Aorta (tissue), 5 donors: ENCODE measurements around the gene CFAP45. TPM values are rescaled to one million over a fixed set of nuclear protein-coding genes. Genes with fewer than 3 reads are reported as not detected.
A peak's percentile ranks its signal among the peaks of the same experiment; 100 is the strongest.

Source experiments
- ATAC-seq: fragments of 200-7000 bp; cut with Tn5 transposase; one replicate; pipeline ENCODE4 v1.9.1; 2022; ENCODE audit warnings: moderate library complexity; ENCODE audit not compliant: low FRiP score
- DNase-seq, 2 donors: peaks; one replicate each; pipeline ENCODE4 v3.0.0-alpha.2; 2020
- H3K27ac ChIP-seq, 2 donors: one replicate each; pipeline ENCODE4 v1.5.1; 2013; ENCODE audit warnings: low read length in 2 of 2, mild to moderate bottlenecking in 2 of 2, moderate library complexity in 2 of 2, control low read depth in 1 of 2, inconsistent platforms in 1 of 2, low read depth in 1 of 2
- H3K27me3 ChIP-seq, 2 donors: one replicate each; pipeline ENCODE4 v1.6.1; 2013; ENCODE audit warnings: control low read depth in 1 of 2, low read length in 1 of 2, mild to moderate bottlenecking in 1 of 2, moderate library complexity in 1 of 2; ENCODE audit not compliant: insufficient read depth in 2 of 2, control insufficient read depth in 1 of 2
- H3K36me3 ChIP-seq, 2 donors: one replicate each; pipeline ENCODE4 v1.6.1; 2013; ENCODE audit warnings: control low read depth in 1 of 2, low read length in 1 of 2, mild to moderate bottlenecking in 1 of 2; ENCODE audit not compliant: insufficient read depth in 2 of 2, control insufficient read depth in 1 of 2
- H3K4me1 ChIP-seq, 2 donors: one replicate each; pipeline ENCODE4 v1.6.1; 2013; ENCODE audit warnings: low read length in 2 of 2, control low read depth in 1 of 2, mild to moderate bottlenecking in 1 of 2, moderate library complexity in 1 of 2; ENCODE audit not compliant: insufficient read depth in 2 of 2, control insufficient read depth in 1 of 2
- H3K4me3 ChIP-seq, 2 donors: one replicate each; pipeline ENCODE4 v1.5.1; 2013; ENCODE audit warnings: low read length in 2 of 2, control low read depth in 1 of 2, mild to moderate bottlenecking in 1 of 2
- H3K9me3 ChIP-seq: one replicate; pipeline ENCODE4 v1.6.1; 2013; ENCODE audit warnings: mild to moderate bottlenecking, low read length; ENCODE audit not compliant: control insufficient read depth
- WGBS, 2 donors: extraction: QIAGEN DNeasy Blood & Tissue Kit; methylation state at CpG; one replicate each; pipeline ENCODE4 v1.1.7; 2013; 5-methylcytosine and 5-hydroxymethylcytosine counted together
- intact Hi-C, 2 donors: fragments of 100-400 bp; cut with DNase I; formaldehyde crosslinking; loops; one replicate each; pipeline versions ENCODE4 v1.14.2 to v1.15.0; 2022
- polyA plus RNA-seq, 2 donors: library from polyadenylated mRNA; stranded (reverse); fragments of 200-250 nt; gene quantifications; one replicate each; pipeline ENCODE4 v1.2.3, GENCODE V29; 2013
- total RNA-seq, 2 donors: library from RNA; stranded (reverse); fragmentation: NEBNext Ultra II Directional; extraction: Animal tissue kit (Norgen Biotek cat#: 25700); gene quantifications; one replicate each; pipeline ENCODE4 v1.2.1, GENCODE V29; 2021
- donor health status: healthy with polysubstance abuse.
- donor health status: Bipolar disorder and iron deficiency.
- donor health status: DM: no; HTN: no; CAD: no.
- donor health status: DM: no; HTN: no; CAD: no.
- donor health status: DM: yes; HTN: yes; CAD: no.

Gene CFAP45
- total and polyA plus RNA-seq, 4 donors: 2.5 to 2.7 (median 2.7) TPM; not detected in 1

- intact Hi-C loops: no loop called here
- Histone ChIP-seq H3K36me3 (peaks cover 4 to 9% of the 10 kb centered on the region in 2 donors), H3K27me3 (no peaks in the 10 kb centered on the region), H3K9me3 (no peaks in the 10 kb centered on the region), H3K27ac (peak overlapping the region in 1 of 2 donors; percentile 25), H3K4me1 (peaks cover 0 to 2% of the 10 kb centered on the region in 2 donors), H3K4me3 (no peak overlapping the region)
- WGBS, 2 donors: 54 to 57% methylated on average over 5 of the region's 5 CpGs
- ATAC-seq: no peak
- DNase-seq: peak; percentile 46 to 63
Measured at GRCh38 chr1:159917533-159918351, 17.8 kb upstream of the CFAP45 start.

- Histone ChIP-seq H3K9me3 (no peaks in the 10 kb centered on the region), H3K27ac (peak overlapping the region in 1 of 2 donors; percentile 82), H3K27me3 (no peaks in the 10 kb centered on the region), H3K4me1 (peaks cover 0 to 2% of the 10 kb centered on the region in 2 donors), H3K36me3 (peaks cover 4 to 9% of the 10 kb centered on the region in 2 donors), H3K4me3 (no peak overlapping the region)
- ATAC-seq (no peak), DNase-seq (peak; percentile 33 to 71)
- 24 to 26% methylated on average over 9 of the region's 9 CpGs for WGBS, 2 donors
- intact Hi-C loops: no loop called here
Measured at GRCh38 chr1:159916242-159917051, 16.5 kb upstream of the CFAP45 start.

DNA sequence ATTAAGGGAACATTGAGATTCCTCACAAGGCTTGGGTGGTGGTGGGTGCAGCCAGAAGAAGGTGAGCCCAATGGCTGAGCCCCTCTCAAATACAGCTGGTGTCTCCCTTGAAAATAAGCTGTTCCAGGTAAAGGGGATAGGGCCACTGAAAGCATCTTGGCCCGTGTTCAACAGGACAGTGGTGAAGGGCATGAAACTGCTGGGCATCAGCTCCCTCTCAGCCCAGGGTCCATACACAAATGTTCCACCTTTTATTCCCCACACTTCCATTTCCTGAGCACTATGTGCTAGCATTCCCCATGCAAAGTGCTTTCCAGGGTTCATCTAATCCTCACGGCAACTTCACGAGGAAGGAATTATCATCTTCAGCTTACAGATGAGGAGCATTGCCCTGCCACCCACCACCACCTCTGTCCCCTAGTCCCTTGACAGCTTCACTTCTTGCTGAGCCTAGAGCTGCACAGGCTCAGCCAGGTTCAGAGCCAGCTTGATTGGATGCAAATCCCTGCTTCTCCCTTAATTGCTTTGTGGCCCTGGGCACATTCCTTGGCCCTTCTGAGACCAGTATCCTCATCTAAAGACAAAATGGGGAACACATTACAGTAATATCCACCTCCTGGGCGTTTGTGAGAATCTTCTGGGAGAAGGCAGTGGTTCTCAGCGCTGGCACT is 15.7 kb upstream of the CFAP45 start:
- Histone ChIP-seq H3K9me3 (no peaks in the 10 kb centered on the region), H3K27me3 (no peaks in the 10 kb centered on the region), H3K4me3 (no peak overlapping the region), H3K36me3 (peaks cover 4 to 9% of the 10 kb centered on the region in 2 donors), H3K27ac (peak overlapping the region in 1 of 2 donors; percentile 64), H3K4me1 (peaks cover 0 to 2% of the 10 kb centered on the region in 2 donors)
- intact Hi-C loops: no loop called here
- WGBS, 2 donors: 17 to 29% methylated on average over 5 of the region's 5 CpGs
- no peak for ATAC-seq
- DNase-seq: peak; percentile 16 to 24

GRCh38 chr1:159914252-159915018 is 14.5 kb upstream of the CFAP45 start:
- no peak overlapping the region for H3K4me3 ChIP-seq
- intact Hi-C loops: no loop called here
- H3K9me3 ChIP-seq: no peaks in the 10 kb centered on the region
- H3K4me1 ChIP-seq: peaks cover 0 to 2% of the 10 kb centered on the region in 2 donors
- no peaks in the 10 kb centered on the region for H3K27me3 ChIP-seq
- peak; percentile 22 to 55 for DNase-seq
- H3K36me3 ChIP-seq: peaks cover 4 to 5% of the 10 kb centered on the region in 2 donors
- no peak overlapping the region for H3K27ac ChIP-seq
- 87% methylated on average over 10 of the region's 10 CpGs for WGBS, 2 donors
- ATAC-seq: no peak

DNA sequence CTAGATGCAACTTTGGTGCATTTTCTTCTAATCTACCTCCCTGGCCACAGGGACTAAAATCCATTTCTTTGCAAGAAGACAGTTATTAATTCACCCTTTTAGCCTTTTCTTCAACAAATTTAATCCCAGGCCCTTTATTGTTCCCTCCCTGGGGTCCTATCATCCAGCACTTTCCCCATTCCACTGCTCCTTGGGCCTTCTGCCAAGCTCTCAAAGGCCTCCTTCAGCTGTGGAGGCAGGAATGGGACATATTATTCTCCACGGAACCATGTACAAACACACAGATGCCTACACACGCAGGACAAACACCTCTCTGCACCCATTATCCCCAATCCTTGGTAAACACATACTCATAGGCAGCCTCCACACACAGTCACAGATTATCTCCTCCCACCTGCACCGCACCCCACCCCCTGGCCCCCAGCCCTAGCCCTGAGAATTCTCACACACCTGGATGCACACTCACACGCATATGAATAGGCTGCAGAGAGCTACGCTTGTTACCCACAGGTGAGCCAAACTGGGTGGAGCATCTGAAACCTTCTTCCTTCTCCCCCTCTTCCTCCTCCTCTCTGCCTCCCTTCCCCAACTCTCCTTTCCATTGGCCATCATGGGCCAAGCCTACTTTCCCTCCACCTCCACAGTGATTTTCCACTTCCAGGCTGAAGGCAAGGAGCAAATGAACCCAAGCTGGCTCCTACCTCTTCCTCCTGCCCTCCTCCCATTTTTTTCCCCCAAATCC is 13.7 kb upstream of the CFAP45 start:
- Histone ChIP-seq H3K4me3 (no peak overlapping the region), H3K27ac (no peak overlapping the region), H3K9me3 (no peaks in the 10 kb centered on the region), H3K27me3 (no peaks in the 10 kb centered on the region), H3K36me3 (peaks cover 2 to 4% of the 10 kb centered on the region in 2 donors), H3K4me1 (peaks cover 0 to 2% of the 10 kb centered on the region in 2 donors)
- DNase-seq (peak; percentile 29 to 40), ATAC-seq (no peak)
- WGBS, 2 donors: 63 to 82% methylated on average over 5 of the region's 5 CpGs
- intact Hi-C loops: no loop called here

DNA sequence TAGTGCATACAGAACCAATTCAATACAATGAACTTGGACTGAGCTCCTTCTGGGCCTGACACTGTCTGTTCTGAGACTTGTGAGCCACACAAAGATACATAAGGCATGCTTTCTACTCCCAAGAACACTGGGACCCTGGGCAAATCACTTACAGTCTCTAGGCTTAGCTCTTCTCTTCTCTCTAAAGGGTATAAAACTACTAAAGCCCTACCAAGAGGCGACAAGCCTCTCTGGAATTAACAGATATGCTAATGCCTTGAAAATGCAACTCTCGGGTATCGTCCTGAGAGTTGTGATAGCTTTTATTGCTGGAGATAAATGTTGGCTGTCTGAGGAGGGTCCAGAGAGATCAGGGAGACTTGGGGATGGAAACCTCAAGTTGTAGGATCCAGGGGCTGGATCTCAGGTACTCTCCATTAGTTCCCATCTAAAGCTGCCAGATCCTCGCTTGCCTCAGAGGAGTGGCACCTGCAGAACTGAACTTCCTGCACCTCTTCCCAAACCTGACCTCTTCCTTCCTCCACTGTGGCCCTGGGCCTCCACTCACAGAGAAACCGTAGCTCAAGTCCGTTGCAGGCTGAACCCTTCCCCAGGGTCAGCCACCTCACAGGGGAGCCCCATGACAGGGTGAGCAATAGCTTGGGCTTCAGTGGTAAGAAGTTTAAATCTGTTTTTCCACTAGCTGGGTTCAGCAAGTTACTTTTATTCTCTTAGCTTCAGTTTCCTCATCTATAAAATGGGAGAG is 11.5 kb upstream of the CFAP45 start:
- ATAC-seq (no peak), DNase-seq (peak; percentile 44 to 50)
- Histone ChIP-seq H3K36me3 (no peaks in the 10 kb centered on the region), H3K9me3 (no peaks in the 10 kb centered on the region), H3K4me3 (no peak overlapping the region), H3K27me3 (no peaks in the 10 kb centered on the region), H3K4me1 (peaks cover 0 to 2% of the 10 kb centered on the region in 2 donors), H3K27ac (peak overlapping the region; percentile 34 to 92)
- intact Hi-C loops: no loop called here
- 75 to 82% methylated on average over 6 of the region's 6 CpGs for WGBS, 2 donors
